GM12875 (cell line): Measurements from ENCODE around the gene PCSK5.
A peak's percentile ranks its signal among the peaks of the same experiment; 100 is the strongest.
"Not testable (repeated sequence)": the region's sequence is repeated elsewhere in the genome, so short reads cannot be mapped to it uniquely, and the experiment has no call there.

Experiments
- H3K4me3 ChIP-seq: one replicate; pipeline ENCODE4 v1.5.1; 2011; ENCODE audit warnings: low read depth, low read length, control low read depth
- TF ChIP-seq, protein P1 (sequence below): IDR thresholded peaks from 2 replicates; pipeline ENCODE4 v1.5.1; 2011; ENCODE audit warnings: low read depth, mild to moderate bottlenecking, control low read depth, inconsistent platforms, low read length, moderate library complexity, borderline replicate concordance; ENCODE audit not compliant: insufficient read depth

PCSK5 gene

GRCh38 chr9:75852746-75853145 is 37.7 kb upstream of the PCSK5 start:
- no peak overlapping the region for H3K4me3 ChIP-seq
- TF ChIP-seq, protein P1, sequence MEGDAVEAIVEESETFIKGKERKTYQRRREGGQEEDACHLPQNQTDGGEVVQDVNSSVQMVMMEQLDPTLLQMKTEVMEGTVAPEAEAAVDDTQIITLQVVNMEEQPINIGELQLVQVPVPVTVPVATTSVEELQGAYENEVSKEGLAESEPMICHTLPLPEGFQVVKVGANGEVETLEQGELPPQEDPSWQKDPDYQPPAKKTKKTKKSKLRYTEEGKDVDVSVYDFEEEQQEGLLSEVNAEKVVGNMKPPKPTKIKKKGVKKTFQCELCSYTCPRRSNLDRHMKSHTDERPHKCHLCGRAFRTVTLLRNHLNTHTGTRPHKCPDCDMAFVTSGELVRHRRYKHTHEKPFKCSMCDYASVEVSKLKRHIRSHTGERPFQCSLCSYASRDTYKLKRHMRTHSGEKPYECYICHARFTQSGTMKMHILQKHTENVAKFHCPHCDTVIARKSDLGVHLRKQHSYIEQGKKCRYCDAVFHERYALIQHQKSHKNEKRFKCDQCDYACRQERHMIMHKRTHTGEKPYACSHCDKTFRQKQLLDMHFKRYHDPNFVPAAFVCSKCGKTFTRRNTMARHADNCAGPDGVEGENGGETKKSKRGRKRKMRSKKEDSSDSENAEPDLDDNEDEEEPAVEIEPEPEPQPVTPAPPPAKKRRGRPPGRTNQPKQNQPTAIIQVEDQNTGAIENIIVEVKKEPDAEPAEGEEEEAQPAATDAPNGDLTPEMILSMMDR = no peak

DNA sequence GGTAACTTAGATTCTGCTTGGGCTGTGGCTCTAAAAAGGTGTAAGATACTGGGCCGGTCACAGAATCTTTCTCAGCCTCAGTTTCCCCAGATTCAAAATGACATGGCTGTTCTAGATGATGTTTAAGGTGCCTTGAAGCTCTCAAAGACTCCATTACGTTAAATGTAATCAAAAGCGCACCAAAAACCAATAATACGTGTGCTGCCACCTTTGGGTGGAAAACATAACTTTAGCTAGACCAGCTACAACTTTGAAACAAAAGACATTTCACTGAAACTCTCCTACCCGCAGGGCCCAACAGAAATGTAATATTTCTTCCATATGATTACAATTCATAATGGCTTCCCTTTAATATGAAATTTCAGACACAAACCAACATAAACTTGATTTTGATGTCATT is 35.0 kb upstream of the PCSK5 start:
- no peak overlapping the region for H3K4me3 ChIP-seq
- TF ChIP-seq, protein P1 = no peak

DNA sequence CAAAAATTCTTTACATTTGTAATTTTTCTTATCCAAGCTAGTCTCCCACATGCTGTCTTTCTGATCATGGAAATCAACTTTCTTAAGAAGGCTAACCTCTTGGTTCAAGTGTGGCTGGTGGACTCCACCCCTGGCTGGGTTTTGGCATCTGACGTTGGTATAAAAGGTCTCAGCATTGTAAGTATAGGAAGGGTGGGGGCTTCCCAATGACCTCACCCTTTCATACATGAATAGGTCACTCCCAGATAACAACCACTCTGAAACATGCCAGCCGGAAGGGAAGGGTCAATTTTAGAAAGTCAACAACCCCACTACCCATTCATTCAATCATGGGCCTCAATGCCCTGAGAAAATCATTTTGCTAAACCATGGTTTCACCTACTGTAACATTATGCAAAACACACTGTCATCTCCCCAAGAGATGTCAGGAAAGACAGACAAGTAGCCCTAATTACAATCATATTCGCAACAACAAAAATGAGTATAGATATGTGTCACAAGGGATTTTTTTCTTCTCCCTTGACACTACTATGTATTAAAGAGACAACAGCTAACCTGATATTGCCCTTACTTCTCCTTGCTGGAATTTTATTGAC is 31.9 kb upstream of the PCSK5 start:
- TF ChIP-seq, protein P1 = no peak
- no peak overlapping the region for H3K4me3 ChIP-seq

- TF ChIP-seq, protein P1 = no peak
Measured at GRCh38 chr9:75864266-75864665, 26.2 kb upstream of the PCSK5 start.

DNA sequence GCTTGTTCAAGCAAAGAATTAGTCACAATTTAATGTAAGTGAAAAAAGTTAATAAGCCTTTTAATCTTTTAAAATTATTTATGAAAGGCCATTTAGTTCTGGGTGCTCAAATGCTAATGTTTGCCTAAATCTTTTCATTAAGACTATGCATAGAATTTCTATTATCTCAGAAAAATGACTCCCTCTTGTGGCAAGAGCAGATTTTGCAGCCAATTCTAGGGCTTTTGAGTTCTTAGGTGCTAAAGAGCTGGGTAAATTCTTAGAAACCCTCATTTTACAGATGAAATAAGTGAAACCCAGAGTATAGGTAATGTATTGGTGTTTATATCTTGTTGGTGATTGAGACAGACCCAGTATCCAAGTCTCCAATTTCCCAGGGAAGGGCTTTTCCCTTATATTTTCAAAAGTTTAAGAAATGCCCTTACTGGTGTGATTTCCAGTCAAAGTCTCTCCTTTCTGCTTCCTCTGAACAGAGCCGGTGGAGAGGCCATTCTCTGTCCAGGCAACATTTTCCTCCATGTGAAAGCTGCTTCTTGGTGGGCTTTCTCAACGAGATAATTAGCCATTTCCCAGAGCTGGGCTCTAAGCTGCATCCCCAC is 24.1 kb upstream of the PCSK5 start:
- H3K4me3 ChIP-seq = no peak overlapping the region
- TF ChIP-seq, protein P1 = peak; percentile 48; the same call in 1 of the 2 replicates

More at GRCh38 chr9:75864266-75864665, 26.2 kb upstream of the PCSK5 start:
- H3K4me3 ChIP-seq = no peak overlapping the region

DNA sequence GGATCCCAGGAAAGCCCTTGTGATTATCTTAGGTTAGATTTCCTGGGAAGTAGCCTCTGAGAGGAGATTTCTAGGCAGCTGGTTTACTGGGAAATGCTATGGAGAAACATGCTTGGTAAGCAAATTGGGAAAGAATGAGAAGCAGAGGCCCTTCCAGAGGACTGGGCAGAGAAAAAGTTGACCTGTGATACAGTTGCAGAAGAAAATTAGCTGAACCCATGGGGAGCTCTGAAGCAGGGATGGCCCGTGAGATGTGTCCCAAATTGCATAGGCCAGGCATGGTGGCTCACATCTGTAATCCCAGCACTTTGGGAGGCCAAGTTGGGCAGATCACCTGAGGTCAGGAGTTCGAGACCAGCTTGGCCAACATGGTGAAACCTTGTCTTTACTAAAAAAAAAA is 21.9 kb upstream of the PCSK5 start:
- not testable (repeated sequence) for H3K4me3 ChIP-seq

GRCh38 chr9:75869236-75869635 is 21.2 kb upstream of the PCSK5 start:
- TF ChIP-seq, protein P1 = no peak
- no peak overlapping the region for H3K4me3 ChIP-seq
